T-helper 17 cell (primary cell): Measurements from ENCODE around the gene MACROD2. TPM values are rescaled to one million over a fixed set of nuclear protein-coding genes. Genes with fewer than 3 reads are reported as not detected.

Experiments used
- ATAC-seq: fragments of 150-1000 bp; cut with Tn5 transposase; 2 replicates; pipeline ENCODE4 v1.10.0; 2021; ENCODE audit warnings: mild to moderate bottlenecking, moderate library complexity
- DNase-seq, 3 donors: peaks; one replicate each; pipeline versions ENCODE4 v3.0.0 to v3.0.0-alpha.2; 2020 to 2021
- H3K9me3 ChIP-seq: one replicate; pipeline ENCODE4 v1.7.0; 2013; ENCODE audit warnings: low read length, mild to moderate bottlenecking; ENCODE audit not compliant: control insufficient read depth, poor library complexity, severe bottlenecking
- H3K27ac Mint-ChIP-seq: one replicate; pipeline ENCODE4 v1.8.0; 2022; ENCODE audit warnings: mild to moderate bottlenecking, moderate library complexity, mixed read lengths
- H3K27me3 Mint-ChIP-seq: one replicate; pipeline ENCODE4 v1.8.0; 2022; ENCODE audit warnings: mixed read lengths
- H3K36me3 Mint-ChIP-seq: one replicate; pipeline ENCODE4 v1.8.0; 2022; ENCODE audit warnings: low read depth, mixed read lengths
- H3K4me1 Mint-ChIP-seq: one replicate; pipeline ENCODE4 v1.8.0; 2022; ENCODE audit warnings: mild to moderate bottlenecking, mixed read lengths
- H3K4me3 Mint-ChIP-seq: one replicate; pipeline ENCODE4 v1.8.0; 2022; ENCODE audit warnings: mild to moderate bottlenecking, moderate library complexity, mixed read lengths
- total RNA-seq, 4 donors: library from RNA in 2 of 4; stranded (reverse) in 2 of 4; gene quantifications; one replicate each; pipeline ENCODE4 v1.2.3 and lab custom pipeline; 2022 to 2026

Gene MACROD2
- total RNA-seq, 2 donors from 2014 or later: 0.85 TPM; not detected in 1

- no peak overlapping the region for H3K4me3 Mint-ChIP-seq
- H3K4me1 Mint-ChIP-seq: no peaks in the 10 kb centered on the region
- no peaks in the 10 kb centered on the region for H3K36me3 Mint-ChIP-seq
- ATAC-seq (no peak), DNase-seq (no peak)
- H3K27me3 Mint-ChIP-seq: no peaks in the 10 kb centered on the region
- H3K27ac Mint-ChIP-seq: no peak overlapping the region
- no peaks in the 10 kb centered on the region for H3K9me3 ChIP-seq
Measured at GRCh38 chr20:14937021-14937420, 941.7 kb downstream of the MACROD2 start.

GRCh38 chr20:14937846-14938245 lies 942.5 kb downstream of the MACROD2 start:
- DNase-seq (no peak), ATAC-seq (no peak)
- H3K4me3 Mint-ChIP-seq: no peak overlapping the region
- H3K9me3 ChIP-seq: no peaks in the 10 kb centered on the region
- H3K4me1 Mint-ChIP-seq: no peaks in the 10 kb centered on the region
- H3K27ac Mint-ChIP-seq: no peak overlapping the region
- no peaks in the 10 kb centered on the region for H3K36me3 Mint-ChIP-seq
- H3K27me3 Mint-ChIP-seq: no peaks in the 10 kb centered on the region

GRCh38 chr20:14947536-14947935 lies 952.2 kb downstream of the MACROD2 start:
- DNase-seq: no peak
- no peak overlapping the region for H3K4me3 Mint-ChIP-seq
- H3K27me3 Mint-ChIP-seq: no peaks in the 10 kb centered on the region
- no peaks in the 10 kb centered on the region for H3K9me3 ChIP-seq
- no peak overlapping the region for H3K27ac Mint-ChIP-seq
- no peaks in the 10 kb centered on the region for H3K36me3 Mint-ChIP-seq
- no peaks in the 10 kb centered on the region for H3K4me1 Mint-ChIP-seq
- ATAC-seq: no peak

DNA sequence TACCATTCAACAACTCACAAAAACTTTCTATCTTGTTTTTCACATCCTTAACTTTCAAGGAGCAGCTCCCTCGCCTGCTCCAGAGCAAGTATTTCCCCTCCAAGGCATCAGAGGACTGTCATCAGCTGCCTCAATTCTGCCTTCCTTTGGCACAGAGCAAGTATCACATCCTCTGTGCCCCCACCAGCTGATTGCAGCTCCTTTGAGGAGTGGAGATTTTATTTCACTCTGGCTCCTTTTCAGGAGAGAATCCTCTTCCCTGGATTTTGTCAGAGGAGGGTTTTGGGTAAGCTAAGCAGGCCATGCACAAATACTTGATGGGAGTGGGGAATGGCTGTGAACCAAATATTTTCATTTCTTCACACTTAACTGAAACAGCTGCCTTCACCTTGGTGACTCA lies 952.6 kb downstream of the MACROD2 start:
- H3K4me1 Mint-ChIP-seq: no peaks in the 10 kb centered on the region
- H3K36me3 Mint-ChIP-seq: no peaks in the 10 kb centered on the region
- H3K27me3 Mint-ChIP-seq: no peaks in the 10 kb centered on the region
- no peak overlapping the region for H3K27ac Mint-ChIP-seq
- H3K4me3 Mint-ChIP-seq: no peak overlapping the region
- ATAC-seq: no peak
- no peak for DNase-seq
- H3K9me3 ChIP-seq: no peaks in the 10 kb centered on the region

- no peaks in the 10 kb centered on the region for H3K36me3 Mint-ChIP-seq
- H3K4me1 Mint-ChIP-seq: no peaks in the 10 kb centered on the region
- H3K9me3 ChIP-seq: no peaks in the 10 kb centered on the region
- DNase-seq: no peak
- ATAC-seq: no peak
- H3K27me3 Mint-ChIP-seq: no peaks in the 10 kb centered on the region
- no peak overlapping the region for H3K4me3 Mint-ChIP-seq
- H3K27ac Mint-ChIP-seq: no peak overlapping the region
Measured at GRCh38 chr20:14948416-14948815, 953.1 kb downstream of the MACROD2 start.

DNA sequence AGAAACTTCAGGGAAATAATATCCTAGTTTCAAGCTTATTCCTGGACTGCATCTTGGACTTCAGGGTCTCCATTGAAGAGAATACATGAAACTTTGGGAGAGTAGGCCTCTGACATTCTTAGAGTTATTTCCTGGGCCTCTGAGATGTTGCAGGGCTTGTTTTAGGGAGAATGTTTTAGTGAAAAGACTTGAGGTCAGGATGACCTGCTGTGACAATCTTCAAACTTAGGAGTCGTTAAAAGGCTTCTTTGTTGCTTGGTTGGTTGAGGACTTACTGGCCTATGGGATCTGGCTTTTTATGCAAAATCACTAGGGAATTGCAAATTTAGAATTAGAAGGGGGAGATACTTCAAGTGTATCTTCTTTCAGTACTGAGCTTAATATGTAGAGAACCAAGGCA lies 955.3 kb downstream of the MACROD2 start:
- H3K9me3 ChIP-seq: no peaks in the 10 kb centered on the region
- no peak for ATAC-seq
- DNase-seq: no peak
- no peaks in the 10 kb centered on the region for H3K27me3 Mint-ChIP-seq
- H3K36me3 Mint-ChIP-seq: no peaks in the 10 kb centered on the region
- H3K27ac Mint-ChIP-seq: no peak overlapping the region
- H3K4me3 Mint-ChIP-seq: no peak overlapping the region
- no peaks in the 10 kb centered on the region for H3K4me1 Mint-ChIP-seq

DNA sequence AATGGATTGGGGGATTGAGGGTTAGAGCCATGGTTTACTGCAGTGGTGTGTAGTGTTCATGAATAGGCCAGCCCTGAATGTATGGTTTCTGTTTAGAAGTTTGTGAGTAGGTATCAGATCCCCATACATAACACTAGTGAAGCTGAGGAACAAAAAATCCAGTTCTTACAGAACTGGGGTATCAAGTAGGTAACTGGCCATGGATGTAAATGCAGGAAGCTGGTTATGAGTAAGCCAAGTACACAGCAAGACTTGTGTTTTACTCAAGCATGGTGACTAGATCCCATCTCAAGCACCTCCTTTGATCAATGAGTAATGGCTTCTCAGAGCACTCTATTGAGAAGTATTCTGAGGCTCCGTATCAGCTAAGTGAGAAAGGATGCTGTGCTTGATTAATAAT lies 955.8 kb downstream of the MACROD2 start:
- ATAC-seq (no peak), DNase-seq (no peak)
- Mint-ChIP-seq H3K4me3 (no peak overlapping the region), H3K4me1 (no peaks in the 10 kb centered on the region), H3K27me3 (no peaks in the 10 kb centered on the region), H3K36me3 (no peaks in the 10 kb centered on the region), H3K27ac (no peak overlapping the region)
- H3K9me3 ChIP-seq: no peaks in the 10 kb centered on the region

DNA sequence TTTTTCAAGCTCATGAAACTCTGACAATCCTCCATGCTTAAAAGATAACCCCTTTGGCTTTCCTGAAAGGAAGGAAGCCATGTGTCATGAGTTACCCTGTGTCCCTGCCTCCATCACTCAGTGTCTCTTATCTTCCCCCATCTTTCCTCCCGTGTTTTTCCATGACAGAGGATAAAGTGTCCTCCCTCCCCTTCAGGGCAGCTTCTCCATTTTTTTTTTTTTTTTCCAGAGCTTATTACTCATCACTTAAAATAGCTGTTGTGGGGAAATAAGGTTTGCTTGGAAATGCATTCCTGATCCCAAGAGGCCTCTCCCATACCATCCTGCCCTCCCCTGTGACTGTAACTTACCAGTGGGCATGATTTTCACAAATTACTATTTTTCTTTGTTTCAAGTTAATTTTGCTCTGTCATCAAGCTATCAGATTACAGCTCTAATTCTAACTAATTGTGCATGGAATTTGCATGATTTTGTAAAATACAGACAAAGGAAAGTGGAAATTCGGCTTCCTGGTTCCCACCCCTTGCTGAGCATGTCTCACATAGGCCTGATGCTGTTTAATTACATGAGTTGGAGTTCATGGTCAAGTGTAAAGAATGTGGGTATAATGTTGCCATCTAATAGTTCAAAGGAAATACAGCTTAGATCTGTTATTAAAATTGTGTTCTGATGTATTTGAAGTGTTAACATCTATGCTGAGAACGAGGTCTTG lies 956.5 kb downstream of the MACROD2 start:
- Mint-ChIP-seq H3K36me3 (no peaks in the 10 kb centered on the region), H3K27me3 (no peaks in the 10 kb centered on the region), H3K4me3 (no peak overlapping the region), H3K27ac (no peak overlapping the region), H3K4me1 (no peaks in the 10 kb centered on the region)
- no peak for DNase-seq
- ATAC-seq: no peak
- H3K9me3 ChIP-seq: no peaks in the 10 kb centered on the region

GRCh38 chr20:14953736-14954135 lies 958.4 kb downstream of the MACROD2 start:
- DNase-seq (no peak), ATAC-seq (no peak)
- H3K36me3 Mint-ChIP-seq: no peaks in the 10 kb centered on the region
- H3K27ac Mint-ChIP-seq: no peak overlapping the region
- no peaks in the 10 kb centered on the region for H3K9me3 ChIP-seq
- H3K4me3 Mint-ChIP-seq: no peak overlapping the region
- H3K4me1 Mint-ChIP-seq: no peaks in the 10 kb centered on the region
- H3K27me3 Mint-ChIP-seq: no peaks in the 10 kb centered on the region

- DNase-seq (no peak), ATAC-seq (no peak)
- Mint-ChIP-seq H3K27ac (no peak overlapping the region), H3K27me3 (no peaks in the 10 kb centered on the region), H3K4me1 (no peaks in the 10 kb centered on the region), H3K36me3 (no peaks in the 10 kb centered on the region), H3K4me3 (no peak overlapping the region)
- H3K9me3 ChIP-seq: no peaks in the 10 kb centered on the region
Measured at GRCh38 chr20:14955399-14955798, 960.1 kb downstream of the MACROD2 start.

- DNase-seq: no peak
- Mint-ChIP-seq H3K36me3 (no peaks in the 10 kb centered on the region), H3K4me3 (no peak overlapping the region), H3K27me3 (no peaks in the 10 kb centered on the region), H3K4me1 (no peaks in the 10 kb centered on the region), H3K27ac (no peak overlapping the region)
- ATAC-seq: no peak
- H3K9me3 ChIP-seq: no peaks in the 10 kb centered on the region
Measured at GRCh38 chr20:14956026-14956425, 960.7 kb downstream of the MACROD2 start.

- no peak overlapping the region for H3K27ac Mint-ChIP-seq
- H3K36me3 Mint-ChIP-seq: no peaks in the 10 kb centered on the region
- no peak overlapping the region for H3K4me3 Mint-ChIP-seq
- H3K27me3 Mint-ChIP-seq: no peaks in the 10 kb centered on the region
- H3K9me3 ChIP-seq: no peaks in the 10 kb centered on the region
- DNase-seq: no peak
- H3K4me1 Mint-ChIP-seq: no peaks in the 10 kb centered on the region
- no peak for ATAC-seq
Measured at GRCh38 chr20:14956538-14956937, 961.2 kb downstream of the MACROD2 start.

DNA sequence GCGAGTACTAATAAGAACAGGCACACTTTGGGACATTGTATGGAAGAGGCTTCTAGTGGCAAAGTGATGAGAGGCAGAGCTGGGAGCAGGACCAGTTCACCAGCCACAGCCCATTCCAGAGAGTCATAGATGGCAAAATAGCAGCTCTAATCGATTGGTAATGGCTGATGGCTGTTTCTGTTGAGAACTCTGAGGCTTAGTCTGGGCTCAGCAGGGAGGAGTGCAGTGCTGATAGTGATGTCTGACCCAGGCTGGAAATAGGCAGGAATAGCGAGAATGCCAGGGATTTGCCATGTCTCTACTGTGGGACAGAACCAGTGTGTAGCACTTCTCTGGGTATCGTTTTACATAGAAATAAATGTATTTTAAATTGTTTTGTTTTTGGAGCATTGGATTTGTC lies 962.1 kb downstream of the MACROD2 start:
- Mint-ChIP-seq H3K4me1 (no peaks in the 10 kb centered on the region), H3K36me3 (no peaks in the 10 kb centered on the region), H3K4me3 (no peak overlapping the region), H3K27me3 (no peaks in the 10 kb centered on the region), H3K27ac (no peak overlapping the region)
- H3K9me3 ChIP-seq: no peaks in the 10 kb centered on the region
- DNase-seq: no peak
- no peak for ATAC-seq

DNA sequence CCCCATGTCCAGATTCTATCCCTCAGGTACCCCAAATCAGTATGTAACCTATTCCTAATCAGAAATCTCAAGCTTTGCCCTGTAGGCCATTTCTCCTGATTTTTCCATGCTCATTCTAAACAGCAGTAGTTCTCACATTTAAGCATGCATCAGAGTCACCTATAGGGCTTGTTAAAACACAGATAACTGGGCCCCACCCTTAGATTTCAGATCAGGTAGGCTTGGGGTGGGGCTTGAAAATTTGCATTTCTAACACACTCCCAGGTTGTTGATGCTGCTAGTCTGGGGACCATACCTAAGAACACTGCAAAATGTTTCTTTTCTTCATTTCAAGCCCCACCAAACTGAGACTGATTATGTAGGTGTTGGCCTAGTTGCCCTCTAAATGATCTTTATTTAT lies 963.3 kb downstream of the MACROD2 start:
- Mint-ChIP-seq H3K4me1 (no peaks in the 10 kb centered on the region), H3K36me3 (no peaks in the 10 kb centered on the region), H3K27me3 (no peaks in the 10 kb centered on the region), H3K4me3 (no peak overlapping the region), H3K27ac (no peak overlapping the region)
- H3K9me3 ChIP-seq: no peaks in the 10 kb centered on the region
- DNase-seq: no peak
- no peak for ATAC-seq
